Fibroblast of the aortic adventitia (primary cell): ENCODE results near the gene MAGEF1. TPM values are rescaled to one million over a fixed set of nuclear protein-coding genes. Genes with fewer than 3 reads are reported as not detected.

Experiments used
- DNase-seq: peaks from one replicate; pipeline ENCODE4 v3.0.0-alpha.2; 2010; ENCODE audit warnings: low read depth
- H3K4me3 ChIP-seq: 2 replicates; pipeline ENCODE4 v1.5.1; 2011; ENCODE audit warnings: low read depth, mild to moderate bottlenecking, control low read depth, low read length, moderate library complexity
- total RNA-seq: library from RNA; depleted of rRNA; stranded (reverse); fragments of >200 nt; gene quantifications from 2 replicates; pipeline ENCODE4 v1.2.3, GENCODE V29; 2012; ENCODE audit warnings: low replicate concordance
- TF ChIP-seq, protein P1 (sequence below): IDR thresholded peaks from 2 replicates; pipeline ENCODE4 v1.5.1; 2011; ENCODE audit warnings: mild to moderate bottlenecking, low read length, control low read depth, inconsistent platforms; ENCODE audit not compliant: insufficient read depth

MAGEF1 gene
- total RNA-seq, 1 donor: 16.8 TPM

- H3K4me3 ChIP-seq: no peak overlapping the region
- TF ChIP-seq, protein P1, sequence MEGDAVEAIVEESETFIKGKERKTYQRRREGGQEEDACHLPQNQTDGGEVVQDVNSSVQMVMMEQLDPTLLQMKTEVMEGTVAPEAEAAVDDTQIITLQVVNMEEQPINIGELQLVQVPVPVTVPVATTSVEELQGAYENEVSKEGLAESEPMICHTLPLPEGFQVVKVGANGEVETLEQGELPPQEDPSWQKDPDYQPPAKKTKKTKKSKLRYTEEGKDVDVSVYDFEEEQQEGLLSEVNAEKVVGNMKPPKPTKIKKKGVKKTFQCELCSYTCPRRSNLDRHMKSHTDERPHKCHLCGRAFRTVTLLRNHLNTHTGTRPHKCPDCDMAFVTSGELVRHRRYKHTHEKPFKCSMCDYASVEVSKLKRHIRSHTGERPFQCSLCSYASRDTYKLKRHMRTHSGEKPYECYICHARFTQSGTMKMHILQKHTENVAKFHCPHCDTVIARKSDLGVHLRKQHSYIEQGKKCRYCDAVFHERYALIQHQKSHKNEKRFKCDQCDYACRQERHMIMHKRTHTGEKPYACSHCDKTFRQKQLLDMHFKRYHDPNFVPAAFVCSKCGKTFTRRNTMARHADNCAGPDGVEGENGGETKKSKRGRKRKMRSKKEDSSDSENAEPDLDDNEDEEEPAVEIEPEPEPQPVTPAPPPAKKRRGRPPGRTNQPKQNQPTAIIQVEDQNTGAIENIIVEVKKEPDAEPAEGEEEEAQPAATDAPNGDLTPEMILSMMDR: no peak
- DNase-seq: no peak
Measured at GRCh38 chr3:184741259-184741556, 29.3 kb upstream of the MAGEF1 start.

DNA sequence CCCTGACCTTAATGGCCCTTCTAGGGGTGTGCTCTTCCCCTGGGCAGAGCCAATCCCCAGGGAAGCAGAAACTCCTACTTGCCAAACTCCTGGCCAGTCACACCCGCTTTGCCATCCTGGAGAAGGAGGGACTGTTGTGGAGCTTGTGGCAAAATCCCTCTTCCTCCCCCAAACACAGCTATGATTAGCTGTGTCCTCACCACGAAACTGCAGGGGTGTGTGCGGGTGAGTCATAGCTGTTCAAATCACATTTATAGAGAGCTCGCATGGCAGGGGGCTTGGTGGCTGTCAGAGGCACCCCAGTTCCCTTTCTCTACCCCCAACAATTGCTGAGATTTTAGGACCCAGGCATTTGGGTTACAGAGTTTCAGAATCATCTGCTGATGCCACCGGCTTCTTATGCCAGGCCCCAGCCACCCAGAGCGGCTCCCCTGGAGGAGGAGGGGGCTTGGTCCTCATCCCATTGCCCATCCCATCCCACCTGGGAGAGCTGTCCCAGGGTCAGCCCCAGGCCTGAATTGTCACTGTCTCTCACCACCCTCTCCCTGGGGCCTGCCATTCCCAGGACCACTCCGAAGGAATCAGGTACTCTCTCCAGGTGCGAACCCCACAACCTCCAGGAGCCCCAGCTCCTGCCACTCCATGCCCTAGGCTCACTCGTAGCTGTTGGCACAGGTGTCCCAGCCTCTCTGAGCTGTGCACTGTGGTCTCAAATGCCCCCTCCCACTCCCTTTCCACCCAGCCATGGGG is 28.8 kb upstream of the MAGEF1 start:
- H3K4me3 ChIP-seq: no peak overlapping the region
- DNase-seq: peak; percentile 48
- TF ChIP-seq, protein P1: no peak

- TF ChIP-seq, protein P1: no peak
- no peak for DNase-seq
- H3K4me3 ChIP-seq: no peak overlapping the region
Measured at GRCh38 chr3:184739594-184740505, 28.0 kb upstream of the MAGEF1 start.

- DNase-seq: no peak
- TF ChIP-seq, protein P1: no peak
- H3K4me3 ChIP-seq: no peak overlapping the region
Measured at GRCh38 chr3:184738982-184739381, 27.1 kb upstream of the MAGEF1 start.

DNA sequence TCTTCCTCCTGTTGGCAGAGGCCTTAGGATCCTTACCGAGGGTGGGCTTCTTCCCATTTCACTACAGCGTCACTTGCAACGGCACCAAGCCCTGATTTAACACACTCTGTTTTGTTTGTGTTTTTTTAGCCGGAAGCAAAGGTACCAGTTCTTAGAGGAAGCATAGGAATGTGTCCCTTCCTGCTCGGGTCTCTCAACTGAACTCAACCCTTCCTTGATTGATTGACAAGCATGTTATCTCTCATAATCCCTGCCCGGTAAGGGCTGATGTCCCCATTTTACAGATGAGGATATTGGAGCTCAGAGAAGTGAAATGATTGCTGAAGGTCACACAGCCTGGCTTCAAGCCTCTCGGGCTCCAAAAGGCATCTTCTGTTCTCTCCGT is 26.6 kb upstream of the MAGEF1 start:
- TF ChIP-seq, protein P1: no peak
- no peak for DNase-seq

DNA sequence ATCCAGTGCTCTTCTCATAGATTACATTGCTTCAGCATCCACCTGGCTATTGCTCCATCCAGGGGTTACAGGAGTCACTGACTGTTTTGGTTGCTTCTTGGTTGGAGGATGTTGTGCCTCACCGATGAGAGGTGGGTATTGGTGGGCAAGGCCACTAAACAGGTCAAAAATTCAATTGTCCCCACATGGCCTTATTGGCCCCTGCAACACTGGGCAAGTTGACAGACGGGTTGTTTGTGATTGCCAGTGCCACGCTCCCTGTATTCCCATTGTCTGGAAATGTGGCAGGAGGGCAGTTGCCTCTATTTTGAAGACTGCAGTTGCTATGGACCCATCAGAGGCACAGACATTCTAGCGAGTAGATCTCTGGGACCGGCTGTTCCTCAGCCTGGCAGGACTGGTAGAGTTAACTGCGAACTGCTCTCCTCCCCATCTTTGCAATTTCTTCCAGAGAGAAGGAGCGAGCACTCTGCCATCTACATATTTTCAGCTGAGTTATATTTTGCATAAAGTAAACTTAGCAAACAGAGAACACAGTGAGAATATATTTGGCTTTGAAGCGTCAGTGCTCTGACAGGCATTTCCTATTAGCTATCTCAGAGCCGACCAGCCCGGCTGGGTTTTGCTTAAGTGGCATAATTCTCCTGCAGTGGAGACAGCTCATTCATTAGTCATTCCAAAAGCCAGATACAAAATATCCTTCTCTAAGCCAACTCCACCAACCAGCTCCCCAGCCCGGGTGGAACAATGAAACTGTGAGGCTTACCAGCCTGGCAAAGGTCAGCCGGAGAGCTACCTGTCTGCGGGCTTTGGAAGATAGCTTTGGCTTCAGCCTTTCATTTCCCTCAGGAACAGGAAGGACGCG is 26.0 kb upstream of the MAGEF1 start:
- TF ChIP-seq, protein P1: no peak
- H3K4me3 ChIP-seq: no peak overlapping the region
- peak; percentile 77 for DNase-seq

More for the DNA sequence above, 26.6 kb upstream of the MAGEF1 start:
- no peak overlapping the region for H3K4me3 ChIP-seq
